H1 (cell line): ENCODE measurements around the gene CYP17A1. TPM values are rescaled to one million over a fixed set of nuclear protein-coding genes. Genes with fewer than 3 reads are reported as not detected.
A peak's percentile ranks its signal among the peaks of the same experiment; 100 is the strongest.

ENCODE experiments used
- CTCF ChIA-PET: fragments of 300-600 bp; sonication (Branson Sonifier 250); formaldehyde crosslinking; loops from one replicate; lab custom pipeline; 2021; ENCODE audit not compliant: partially characterized antibody; lab: Charles Lee
- POLR2A ChIA-PET: fragments of 300-600 bp; sonication (Branson Sonifier 250); formaldehyde crosslinking; loops from one replicate; lab custom pipeline; 2021; ENCODE audit warnings: inconsistent platforms; ENCODE audit not compliant: partially characterized antibody; lab: Charles Lee
- DNase-seq, 2 experiments: peaks; one replicate each; pipeline versions ENCODE4 v3.0.0 to v3.0.0-alpha.2; 2010 to 2022; ENCODE audit warnings: low spot score in 2 of 2, low read depth in 1 of 2, mixed read lengths in 1 of 2
- FAIRE-seq: peaks from 2 replicates; lab custom pipeline; 2011; peaks lifted over from hg19 to GRCh38; lab: Jason Lieb, UNC
- H2AFZ ChIP-seq: 2 replicates; pipeline ENCODE4 v1.8.1; 2012; ENCODE audit warnings: low read length, inconsistent platforms
- H2AK5ac ChIP-seq: 2 replicates; pipeline ENCODE4 v1.6.1; 2013; ENCODE audit warnings: low read depth, low read length
- H2BK120ac ChIP-seq: replicated peaks from 2 replicates; pipeline ENCODE3; 2013; ENCODE audit warnings: low read depth, low read length, inconsistent platforms
- H2BK12ac ChIP-seq: 2 replicates; pipeline ENCODE4 v1.6.1; 2013; ENCODE audit warnings: low read depth, low read length
- H2BK15ac ChIP-seq: 2 replicates; pipeline ENCODE4 v1.6.1; 2013; ENCODE audit warnings: low read length
- H2BK20ac ChIP-seq: 2 replicates; pipeline ENCODE4 v1.6.1; 2013; ENCODE audit warnings: low read length
- H2BK5ac ChIP-seq: 2 replicates; pipeline ENCODE4 v1.6.1; 2013; ENCODE audit warnings: low read depth, low read length
- H3K14ac ChIP-seq: 2 replicates; pipeline ENCODE4 v1.6.1; 2013; ENCODE audit warnings: inconsistent platforms; ENCODE audit not compliant: insufficient read length
- H3K18ac ChIP-seq: 2 replicates; pipeline ENCODE4 v1.6.1; 2013; ENCODE audit warnings: low read length; ENCODE audit errors: extremely low read depth
- H3K23ac ChIP-seq: 2 replicates; pipeline ENCODE4 v1.6.1; 2013; ENCODE audit warnings: inconsistent platforms; ENCODE audit not compliant: insufficient read length
- H3K23me2 ChIP-seq: 2 replicates; pipeline ENCODE4 v1.6.1; 2013; ENCODE audit warnings: low read depth, low read length
- H3K27ac ChIP-seq: 2 replicates; pipeline ENCODE4 v1.6.1; 2011; ENCODE audit warnings: low read depth, low read length, inconsistent platforms
- H3K27me3 ChIP-seq, 4 experiments: replicated peaks in 1 of 4; 1 replicate in 1 of 4; 2 replicates in 3 of 4; pipeline versions ENCODE4 v1.6.1 to v1.8.1; 2011 to 2013; ENCODE audit warnings: low read length in 3 of 4, mild to moderate bottlenecking in 3 of 4, inconsistent platforms in 2 of 4, mixed read lengths in 2 of 4, moderate library complexity in 1 of 4; ENCODE audit not compliant: control insufficient read depth in 3 of 4, insufficient read depth in 3 of 4; ENCODE audit errors: extremely low read depth in 1 of 4
- H3K36me3 ChIP-seq, 4 experiments: 2 replicates each; pipeline versions ENCODE4 v1.6.1 to v1.8.1; 2011 to 2013; ENCODE audit warnings: mild to moderate bottlenecking in 4 of 4, low read length in 3 of 4, moderate library complexity in 2 of 4, control low read depth in 1 of 4, inconsistent platforms in 1 of 4; ENCODE audit not compliant: insufficient read depth in 4 of 4, control insufficient read depth in 2 of 4
- H3K4ac ChIP-seq: replicated peaks from 2 replicates; pipeline ENCODE3; 2013; ENCODE audit warnings: low read length, low read depth, mixed read lengths, inconsistent platforms; ENCODE audit not compliant: insufficient read length
- H3K4me1 ChIP-seq, 4 experiments: replicated peaks in 1 of 4; 1 replicate in 1 of 4; 2 replicates in 3 of 4; pipeline versions ENCODE4 v1.6.1 to v1.8.1; 2011 to 2013; ENCODE audit warnings: low read length in 3 of 4, inconsistent platforms in 2 of 4, mixed read lengths in 1 of 4; ENCODE audit not compliant: insufficient read depth in 4 of 4, control insufficient read depth in 3 of 4
- H3K4me2 ChIP-seq, 2 experiments: 2 replicates each; pipeline versions ENCODE4 v1.6.1 to v1.8.1; 2011 to 2013; ENCODE audit warnings: low read depth in 2 of 2, low read length in 2 of 2, control low read depth in 1 of 2, inconsistent platforms in 1 of 2, mild to moderate bottlenecking in 1 of 2; ENCODE audit not compliant: insufficient read depth in 1 of 2
- H3K4me3 ChIP-seq, 4 experiments: fragments of 200-600, 300-600 bp in 1 of 4; sonication (generic), shearing (Covaris generic), sonication (Bioruptor Twin) in 1 of 4; 2 replicates each; pipeline versions ENCODE4 v1.5.1 to v1.8.1; 2011 to 2016; ENCODE audit warnings: low read length in 4 of 4, low read depth in 3 of 4, control low read depth in 2 of 4, inconsistent platforms in 2 of 4, mild to moderate bottlenecking in 2 of 4, mixed read lengths in 1 of 4, moderate library complexity in 1 of 4; ENCODE audit not compliant: insufficient read depth in 2 of 4; ENCODE audit errors: extremely low read depth in 1 of 4
- H3K56ac ChIP-seq: replicated peaks from 2 replicates; pipeline ENCODE3; 2013; ENCODE audit warnings: low read depth, mild to moderate bottlenecking, mixed read lengths, low read length, inconsistent platforms; ENCODE audit not compliant: insufficient read length
- H3K79me1 ChIP-seq: 2 replicates; pipeline ENCODE4 v1.6.1; 2013; ENCODE audit warnings: low read depth, low read length, control low read depth
- H3K79me2 ChIP-seq, 2 experiments: 2 replicates each; pipeline versions ENCODE4 v1.6.1 to v1.8.1; 2012 to 2013; ENCODE audit warnings: low read length in 2 of 2, mild to moderate bottlenecking in 2 of 2, inconsistent platforms in 1 of 2; ENCODE audit not compliant: insufficient read depth in 2 of 2, control insufficient read depth in 1 of 2
- H3K9ac ChIP-seq, 4 experiments: replicated peaks in 1 of 4; 1 replicate in 1 of 4; 2 replicates in 3 of 4; pipeline versions ENCODE4 v1.6.1 to v1.8.1; 2011 to 2013; ENCODE audit warnings: low read depth in 3 of 4, low read length in 3 of 4, control low read depth in 2 of 4, mild to moderate bottlenecking in 2 of 4, moderate library complexity in 2 of 4, inconsistent platforms in 1 of 4; ENCODE audit errors: extremely low read depth in 1 of 4
- H3K9me3 ChIP-seq, 2 experiments: 2 replicates each; pipeline versions ENCODE4 v1.6.1 to v1.8.1; 2012 to 2013; ENCODE audit warnings: mild to moderate bottlenecking in 2 of 2, moderate library complexity in 2 of 2, control low read depth in 1 of 2, inconsistent platforms in 1 of 2, low read depth in 1 of 2, low read length in 1 of 2, mixed read lengths in 1 of 2; ENCODE audit not compliant: insufficient read depth in 2 of 2
- H4K20me1 ChIP-seq, 2 experiments: replicated peaks in 1 of 2; 2 replicates each; pipeline versions ENCODE3 to v1.8.1; 2011 to 2013; ENCODE audit warnings: inconsistent platforms in 2 of 2, low read length in 2 of 2, mild to moderate bottlenecking in 1 of 2; ENCODE audit not compliant: insufficient read depth in 2 of 2, control insufficient read depth in 1 of 2
- H4K5ac ChIP-seq: 2 replicates; pipeline ENCODE4 v1.6.1; 2013; ENCODE audit warnings: low read length, low read depth, mixed read lengths, inconsistent platforms; ENCODE audit not compliant: insufficient read length
- H4K8ac ChIP-seq: 2 replicates; pipeline ENCODE4 v1.8.0; 2013; ENCODE audit warnings: mild to moderate bottlenecking, moderate library complexity, low read length, inconsistent platforms; ENCODE audit not compliant: insufficient read depth; ENCODE audit errors: extremely low read depth
- H4K91ac ChIP-seq: replicated peaks from 2 replicates; pipeline ENCODE3; 2013; ENCODE audit warnings: low read length, mixed read lengths, inconsistent platforms; ENCODE audit not compliant: insufficient read length
- BCL11A ChIP-seq, 2 experiments: IDR thresholded peaks; one replicate each; pipeline ENCODE4 v1.6.1; 2011; ENCODE audit warnings: low read depth in 2 of 2, low read length in 2 of 2, mild to moderate bottlenecking in 2 of 2
- CBX5 ChIP-seq: fragments of 300-800, 300-1000 bp; sonication (generic); IDR thresholded peaks from 2 replicates; pipeline ENCODE4 v1.7.1; 2016; ENCODE audit warnings: antibody characterized with exemption, low read length, low read depth
- JUN ChIP-seq: IDR thresholded peaks from 2 replicates; pipeline ENCODE4 v1.6.1; 2011; ENCODE audit warnings: low read depth, mild to moderate bottlenecking, improper control_type of control experiment, low read length
- NANOG ChIP-seq: IDR thresholded peaks from 2 replicates; pipeline ENCODE4 v1.6.1; 2011; ENCODE audit warnings: low read length, low read depth, mild to moderate bottlenecking, inconsistent platforms; ENCODE audit not compliant: insufficient read depth, poor library complexity, severe bottlenecking
- POU5F1 ChIP-seq: IDR thresholded peaks from 2 replicates; pipeline ENCODE4 v1.6.1; 2011; ENCODE audit warnings: low read depth, mild to moderate bottlenecking, low read length, moderate library complexity
- SP1 ChIP-seq: IDR thresholded peaks from 2 replicates; pipeline ENCODE4 v1.6.1; 2011; ENCODE audit warnings: low read depth, low read length
- WGBS, 2 experiments: shearing (Covaris generic) in 1 of 2; methylation state at CpG; one replicate each; pipeline versions ENCODE4 v1.1.6 to v1.1.7; 2013 to 2015; ENCODE audit warnings: low lambda C conversion rate in 2 of 2, mixed read lengths in 2 of 2, inconsistent platforms in 1 of 2, low coverage in 1 of 2, missing lambda C conversion rate in 1 of 2; ENCODE audit not compliant: insufficient replicate concordance in 2 of 2, insufficient coverage in 1 of 2, insufficient read length in 1 of 2; ENCODE audit errors: extremely low coverage in 1 of 2, missing lambda C conversion rate in 1 of 2; 5-methylcytosine and 5-hydroxymethylcytosine counted together
- polyA plus RNA-seq, 7 experiments: library from polyadenylated mRNA; depleted of rRNA in 3 of 7; stranded (reverse) in 5 of 7; unstranded in 2 of 7; fragments of >200 nt in 5 of 7; fragments of 200-250 nt in 2 of 7; gene quantifications; 1 replicate in 5 of 7; 2 replicates in 1 of 7; 4 replicates in 1 of 7; pipeline versions ENCODE4 v1.2.1 to v1.2.3, GENCODE V29; 2011 to 2013; ENCODE audit warnings: missing spikeins in 2 of 7, mixed read lengths in 2 of 7
- total RNA-seq: library from RNA; stranded (reverse); fragmentation: NEBNext Ultra II Directional; extraction: Animal tissue kit (Norgen Biotek cat#: 25700); gene quantifications from 2 replicates; pipeline ENCODE4 v1.2.1, GENCODE V29; 2021

The CYP17A1 gene
- total and polyA plus RNA-seq, 2 of the 8 experiments (the other 6 are each of a cell fraction or from before 2014, with no cell fraction given), result not detected

DNA sequence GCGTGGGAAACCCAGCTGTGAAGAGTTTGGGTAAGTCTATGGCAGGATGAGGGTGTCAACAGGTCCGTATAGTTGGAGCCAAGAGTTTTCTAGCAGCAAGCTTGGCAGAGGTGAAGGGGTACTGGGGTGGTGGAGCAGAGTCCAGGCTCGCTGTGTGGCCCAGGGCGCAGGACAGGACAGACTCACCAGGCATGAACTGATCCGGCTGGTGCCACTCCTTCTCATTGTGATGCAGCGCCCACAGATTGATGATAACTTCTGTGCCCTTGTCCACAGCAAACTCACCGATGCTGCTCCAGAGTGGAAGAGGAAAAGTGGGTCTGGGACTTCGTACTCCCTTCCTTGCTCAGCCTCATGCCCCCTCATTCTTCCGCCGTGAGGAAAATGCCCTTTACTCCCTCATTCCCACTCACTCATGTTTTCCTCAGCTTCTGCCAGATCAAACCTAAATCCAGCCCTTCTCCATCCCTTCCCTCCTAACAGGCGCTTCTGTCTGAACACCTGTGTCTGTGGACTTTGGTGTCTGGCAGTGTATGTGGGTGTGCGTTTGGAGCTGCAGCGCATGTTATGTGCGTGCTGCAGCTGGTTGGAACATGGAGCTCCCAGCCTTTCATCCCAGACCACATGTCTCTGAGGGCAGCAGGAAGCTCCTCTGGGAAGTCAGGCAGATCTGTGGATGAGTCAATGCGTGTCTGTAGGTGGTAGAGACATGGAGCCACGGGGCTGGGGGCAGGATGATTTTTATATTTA is 5.7 kb downstream of the CYP17A1 start:
- H3K4me2 ChIP-seq, result no peak overlapping the region
- no peaks in the 10 kb centered on the region for H3K9me3 ChIP-seq
- H3K4ac ChIP-seq, result no peak overlapping the region
- peak overlapping the region in 1 of 4 experiments; percentile 26; a peak in 1 of 7 replicates for H3K9ac ChIP-seq
- no peaks in the 10 kb centered on the region for H4K20me1 ChIP-seq
- no peak overlapping the region for H2BK20ac ChIP-seq
- no peak overlapping the region for H3K56ac ChIP-seq
- DNase-seq (no peak), FAIRE-seq (no peak)
- no peak overlapping the region for H2BK120ac ChIP-seq
- no peak overlapping the region for H3K14ac ChIP-seq
- 0 out of 2 replicates have a peak overlapping the region, but pooled peaks have one; percentile 29 for H2BK15ac ChIP-seq
- no peak overlapping the region for H2BK5ac ChIP-seq
- no peaks in the 10 kb centered on the region for H3K79me1 ChIP-seq
- ChIA-PET CTCF (interaction anchor here (0.6 to 11.3 kb wide), 10 partner anchors 19 to 1547 kb away, joined by 3 to 118 read pairs (median 3); no protein-coding TSS in a partner anchor), POLR2A (interaction anchor here (0.9 to 1.4 kb wide), 2 partner anchors 86 to 88 kb away, joined by 3 read pairs; partner anchors contain the start of genes CNNM2 and WBP1L)
- H3K4me3 ChIP-seq, result no peak overlapping the region
- H3K23me2 ChIP-seq, result no peaks in the 10 kb centered on the region; the same call in 1 of the 2 replicates
- no peak overlapping the region for H3K27ac ChIP-seq
- H4K91ac ChIP-seq, result no peak overlapping the region
- H4K8ac ChIP-seq, result no peak overlapping the region
- H3K36me3 ChIP-seq, result no peaks in the 10 kb centered on the region
- H4K5ac ChIP-seq, result no peak overlapping the region
- H3K4me1 ChIP-seq, result 0 out of 7 replicates have a peak, but pooled peaks cover 0 to 2% (median 0%) of the 10 kb centered on the region in 4 experiments
- no peak overlapping the region for H2AFZ ChIP-seq
- H3K18ac ChIP-seq, result no peak overlapping the region
- 89% methylated on average over 16 of the region's 16 CpGs; no CpG with 5 or more reads in 1 of the 2 experiments for WGBS, 2 experiments
- H2BK12ac ChIP-seq, result no peak overlapping the region
- no peaks in the 10 kb centered on the region; a peak in 1 of 7 replicates for H3K27me3 ChIP-seq
- no peak overlapping the region for H3K23ac ChIP-seq
- no peaks in the 10 kb centered on the region for H3K79me2 ChIP-seq
- H2AK5ac ChIP-seq, result no peak overlapping the region
- no peak for TF ChIP-seq CBX5
- TF ChIP-seq JUN, result no peak
- no peak for TF ChIP-seq POU5F1
- TF ChIP-seq SP1, result no peak
- TF ChIP-seq NANOG, result no peak
- no peak for TF ChIP-seq BCL11A (IDR thresholded peaks at IDR 0.05; ENCODE audit: low read depth in 2 of 2, low read length in 2 of 2)
